Psoas muscle (tissue), 8 donors: ENCODE data around the gene KCTD21. TPM values are rescaled to one million over a fixed set of nuclear protein-coding genes. Genes with fewer than 3 reads are reported as not detected.

Experiments
- ATAC-seq, 4 donors: fragments of 200-7000 bp; cut with Tn5 transposase; one replicate each; pipeline ENCODE4 v1.9.1; 2020; ENCODE audit warnings: moderate library complexity in 3 of 4, mild to moderate bottlenecking in 2 of 4
- DNase-seq, 2 donors: peaks; one replicate each; pipeline ENCODE4 v3.0.0-alpha.2; 2020
- H3K27ac ChIP-seq: fragments of 200-600 bp; one replicate; pipeline ENCODE4 v1.8.0; 2022
- H3K27me3 ChIP-seq, 3 donors: fragments of 200-600 bp in 1 of 3; one replicate each; pipeline versions ENCODE4 v1.6.1 to v1.8.0; 2013 to 2022; ENCODE audit warnings: low read length in 2 of 3, mild to moderate bottlenecking in 2 of 3, moderate library complexity in 1 of 3; ENCODE audit not compliant: insufficient read depth in 3 of 3
- H3K36me3 ChIP-seq, 2 donors: fragments of 200-600 bp in 1 of 2; one replicate each; pipeline versions ENCODE4 v1.6.1 to v1.8.0; 2013 to 2022; ENCODE audit warnings: low read depth in 1 of 2, mild to moderate bottlenecking in 1 of 2, moderate library complexity in 1 of 2; ENCODE audit not compliant: insufficient read depth in 1 of 2
- H3K4me1 ChIP-seq: fragments of 200-600 bp; one replicate; pipeline ENCODE4 v1.8.0; 2022
- H3K4me3 ChIP-seq: fragments of 200-600 bp; one replicate; pipeline ENCODE4 v1.8.0; 2022; ENCODE audit warnings: mild to moderate bottlenecking
- H3K9me3 ChIP-seq: fragments of 200-600 bp; one replicate; pipeline ENCODE4 v1.8.0; 2022
- WGBS, 3 donors: extraction: QIAGEN DNeasy Blood & Tissue Kit; methylation state at CpG; one replicate each; pipeline versions ENCODE4 v1.1.6 to v1.1.7; 2013; 5-methylcytosine and 5-hydroxymethylcytosine counted together
- intact Hi-C, 2 donors: fragments of 100-400 bp; cut with DNase I; formaldehyde crosslinking; loops; one replicate each; pipeline versions ENCODE4 v1.11.0 to v1.14.2; 2022
- polyA plus RNA-seq, 3 donors: library from polyadenylated mRNA; stranded (reverse); fragments of 200-250 nt; gene quantifications; one replicate each; pipeline ENCODE4 v1.2.3, GENCODE V29; 2013
- total RNA-seq, 4 donors: library from RNA; stranded (reverse); fragmentation: NEBNext Ultra II Directional in 2 of 4; extraction: Animal tissue kit (Norgen Biotek cat#: 25700) in 2 of 4; gene quantifications; one replicate each; pipeline versions ENCODE4 v1.2.1 to v1.2.4, GENCODE V29; 2021 to 2023
- TF ChIP-seq, protein P1 (sequence below): fragments of 200-600 bp; IDR thresholded peaks from one replicate; pipeline ENCODE4 v1.8.0; 2022; ENCODE audit warnings: antibody characterized with exemption
- donor health status: healthy with polysubstance abuse.
- donor health status: DM: no; HTN: no; CAD: no; lungs with moderate emphysema.
- donor health status: Bipolar disorder and iron deficiency.
- donor health status: healthy.
- donor health status: DM: yes; HTN: yes; CAD: no.
- donor health status: DM: no; HTN: no; CAD: no.
- donor health status: DM: no; HTN: no; CAD: no.
- donor health status: DM: yes; HTN: yes; CAD: no.

KCTD21 gene
- total and polyA plus RNA-seq, 7 donors: 4.7 to 10.3 (median 5.6) TPM

DNA sequence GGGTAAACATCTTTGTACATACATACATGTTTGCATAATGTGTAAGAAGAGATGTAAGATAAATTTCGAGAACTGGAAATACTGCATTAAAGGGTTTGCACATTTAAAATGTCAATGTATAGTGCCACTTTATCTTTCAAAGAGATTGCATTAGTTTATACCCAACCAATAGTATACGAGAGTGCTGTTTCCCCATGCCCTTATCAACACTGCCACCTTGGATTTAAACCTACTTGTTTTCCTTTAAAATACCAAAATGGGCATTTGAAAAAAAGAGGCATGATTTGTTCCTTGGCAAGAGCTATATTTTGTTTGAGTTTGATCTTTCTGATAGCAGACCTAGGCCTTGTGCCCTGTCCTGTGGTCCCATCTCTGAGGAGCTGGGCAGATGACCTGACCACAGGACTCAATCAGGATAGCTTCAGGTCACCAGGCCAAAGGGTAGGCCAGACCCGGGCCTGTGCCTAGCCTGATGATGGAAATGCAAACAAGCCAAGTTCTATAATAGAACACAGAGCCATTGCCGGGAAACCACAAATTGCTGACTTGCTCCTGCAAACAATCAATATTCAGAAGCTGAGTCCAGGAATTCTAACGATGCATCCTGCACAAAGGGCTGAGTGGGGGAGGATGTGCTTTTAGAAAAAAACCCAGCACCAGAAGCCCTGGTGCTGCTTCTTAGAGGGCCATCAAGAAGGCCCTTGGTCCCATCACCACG lies 32.1 kb downstream of the KCTD21 start:
- peaks cover 0 to 7% of the 10 kb centered on the region in 2 donors for H3K36me3 ChIP-seq
- no peaks in the 10 kb centered on the region for H3K4me1 ChIP-seq
- DNase-seq: no peak
- no peak overlapping the region for H3K27ac ChIP-seq
- TF ChIP-seq, protein P1, sequence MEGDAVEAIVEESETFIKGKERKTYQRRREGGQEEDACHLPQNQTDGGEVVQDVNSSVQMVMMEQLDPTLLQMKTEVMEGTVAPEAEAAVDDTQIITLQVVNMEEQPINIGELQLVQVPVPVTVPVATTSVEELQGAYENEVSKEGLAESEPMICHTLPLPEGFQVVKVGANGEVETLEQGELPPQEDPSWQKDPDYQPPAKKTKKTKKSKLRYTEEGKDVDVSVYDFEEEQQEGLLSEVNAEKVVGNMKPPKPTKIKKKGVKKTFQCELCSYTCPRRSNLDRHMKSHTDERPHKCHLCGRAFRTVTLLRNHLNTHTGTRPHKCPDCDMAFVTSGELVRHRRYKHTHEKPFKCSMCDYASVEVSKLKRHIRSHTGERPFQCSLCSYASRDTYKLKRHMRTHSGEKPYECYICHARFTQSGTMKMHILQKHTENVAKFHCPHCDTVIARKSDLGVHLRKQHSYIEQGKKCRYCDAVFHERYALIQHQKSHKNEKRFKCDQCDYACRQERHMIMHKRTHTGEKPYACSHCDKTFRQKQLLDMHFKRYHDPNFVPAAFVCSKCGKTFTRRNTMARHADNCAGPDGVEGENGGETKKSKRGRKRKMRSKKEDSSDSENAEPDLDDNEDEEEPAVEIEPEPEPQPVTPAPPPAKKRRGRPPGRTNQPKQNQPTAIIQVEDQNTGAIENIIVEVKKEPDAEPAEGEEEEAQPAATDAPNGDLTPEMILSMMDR: no peak
- WGBS, 3 donors: 66 to 85% (median 78%) methylated on average over 6 of the region's 6 CpGs
- H3K4me3 ChIP-seq: no peak overlapping the region
- intact Hi-C loops: no loop called here
- no peaks in the 10 kb centered on the region for H3K9me3 ChIP-seq
- H3K27me3 ChIP-seq: no peaks in the 10 kb centered on the region
- ATAC-seq: no peak

DNA sequence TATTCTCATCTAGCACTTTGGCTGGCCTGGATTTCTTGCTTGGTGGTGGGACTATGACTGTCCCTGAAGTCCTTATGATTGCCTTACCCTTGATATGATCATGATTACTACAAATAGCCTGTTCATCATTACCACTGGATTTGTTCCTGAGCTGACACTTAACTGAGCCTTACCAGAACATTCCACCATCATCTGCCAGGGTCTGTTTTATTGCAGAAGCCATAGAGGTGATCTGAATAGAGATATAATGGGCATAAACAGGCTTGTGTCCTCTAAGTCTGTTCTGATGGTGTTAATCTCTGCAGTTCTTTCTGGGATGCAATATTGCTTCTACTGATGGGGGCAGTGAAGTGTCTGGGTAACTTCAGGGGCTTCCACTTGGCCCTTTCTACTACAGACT lies 36.6 kb downstream of the KCTD21 start:
- H3K36me3 ChIP-seq: peaks cover 0 to 7% of the 10 kb centered on the region in 2 donors
- no peak for ATAC-seq
- DNase-seq: no peak
- H3K27ac ChIP-seq: no peak overlapping the region
- H3K4me3 ChIP-seq: no peak overlapping the region
- no peaks in the 10 kb centered on the region for H3K9me3 ChIP-seq
- intact Hi-C loops: loop anchor here in 1 of 2 donors (5.0 kb wide), 1 partner anchor 415 kb away; no protein-coding TSS in a partner anchor
- peaks cover 5% of the 10 kb centered on the region for H3K4me1 ChIP-seq
- TF ChIP-seq, protein P1: no peak
- no peaks in the 10 kb centered on the region for H3K27me3 ChIP-seq

- H3K4me3 ChIP-seq: no peak overlapping the region
- no peak for ATAC-seq
- peaks cover 5% of the 10 kb centered on the region for H3K4me1 ChIP-seq
- no peaks in the 10 kb centered on the region for H3K27me3 ChIP-seq
- peaks cover 0 to 7% of the 10 kb centered on the region in 2 donors for H3K36me3 ChIP-seq
- DNase-seq: no peak
- no peak overlapping the region for H3K27ac ChIP-seq
- intact Hi-C loops: loop anchor here in 1 of 2 donors (5.0 kb wide), 1 partner anchor 417 kb away; no protein-coding TSS in a partner anchor
- TF ChIP-seq, protein P1: no peak
- no peaks in the 10 kb centered on the region for H3K9me3 ChIP-seq
These were observed 37.7 kb downstream of the KCTD21 start for GRCh38 chr11:78150754-78151153.

DNA sequence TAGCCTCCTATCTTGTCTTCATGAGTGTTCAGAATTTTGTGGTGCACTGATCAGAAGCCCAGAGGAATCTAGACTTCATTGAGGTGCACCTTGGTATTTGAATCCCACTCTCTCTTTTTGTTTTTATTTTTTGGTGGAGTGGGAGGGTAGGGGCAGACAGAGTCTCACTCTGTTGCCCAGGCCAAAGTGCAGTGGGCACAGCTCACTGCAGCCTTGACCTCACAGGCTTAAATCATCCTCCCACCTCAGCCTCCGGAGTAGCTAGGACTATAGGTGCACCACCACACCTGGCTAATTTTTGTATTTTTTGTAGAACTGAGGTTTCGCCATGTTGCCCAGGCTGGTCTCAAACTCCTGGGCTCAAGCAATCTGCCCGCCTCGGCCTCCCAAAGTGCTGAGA lies 38.1 kb downstream of the KCTD21 start:
- ATAC-seq (no peak), DNase-seq (no peak)
- H3K4me1 ChIP-seq: peaks cover 5% of the 10 kb centered on the region
- H3K36me3 ChIP-seq: peaks cover 0 to 7% of the 10 kb centered on the region in 2 donors
- H3K27ac ChIP-seq: no peak overlapping the region
- intact Hi-C loops: loop anchor here in 1 of 2 donors (5.0 kb wide), 1 partner anchor 417 kb away; no protein-coding TSS in a partner anchor
- no peaks in the 10 kb centered on the region for H3K9me3 ChIP-seq
- no peak overlapping the region for H3K4me3 ChIP-seq
- 95 to 96% (median 96%) methylated on average over 4 of the region's 4 CpGs for WGBS, 3 donors
- TF ChIP-seq, protein P1: no peak
- H3K27me3 ChIP-seq: no peaks in the 10 kb centered on the region
